OCI-LY1 (cell line): ENCODE data around the gene SYNE1.

Experiments
- H2AFZ ChIP-seq: fragments of 200-600 bp; sonication (generic), shearing (Covaris generic); 2 replicates; pipeline ENCODE4 v1.6.0; 2014; ENCODE audit warnings: antibody characterized with exemption, mild to moderate bottlenecking, low read length
- H3F3A ChIP-seq: fragments of 200-600 bp; sonication (generic), shearing (Covaris generic); 2 replicates; pipeline ENCODE4 v1.6.0; 2014; ENCODE audit warnings: mild to moderate bottlenecking, antibody characterized with exemption, low read length, moderate library complexity; ENCODE audit not compliant: insufficient read depth
- H3K27ac ChIP-seq: fragments of 200-600 bp; sonication (generic); 2 replicates; pipeline ENCODE4 v1.5.1; 2014; ENCODE audit warnings: low read length, mixed run types, mild to moderate bottlenecking, low read depth; ENCODE audit not compliant: poor library complexity, severe bottlenecking
- H3K27me3 ChIP-seq: fragments of 200-600 bp; sonication (generic); 2 replicates; pipeline ENCODE4 v1.6.0; 2014; ENCODE audit warnings: antibody characterized with exemption, mild to moderate bottlenecking, low read length, moderate library complexity; ENCODE audit not compliant: insufficient read depth
- H3K36me3 ChIP-seq: fragments of 200-600 bp; sonication (generic); 2 replicates; pipeline ENCODE4 v1.6.1; 2014; ENCODE audit warnings: mild to moderate bottlenecking, antibody characterized with exemption, low read length, moderate library complexity, mixed read lengths; ENCODE audit not compliant: insufficient read depth
- H3K4me1 ChIP-seq: fragments of 200-600 bp; sonication (generic); 2 replicates; pipeline ENCODE4 v1.5.1; 2014; ENCODE audit warnings: mild to moderate bottlenecking, low read length, moderate library complexity; ENCODE audit not compliant: insufficient read depth, severe bottlenecking
- H3K4me2 ChIP-seq: fragments of 200-600 bp; sonication (generic), shearing (Covaris generic); 2 replicates; pipeline ENCODE4 v1.6.1; 2014; ENCODE audit warnings: low read length
- H3K4me3 ChIP-seq: fragments of 200-600 bp; sonication (generic); 2 replicates; pipeline ENCODE4 v1.5.1; 2014; ENCODE audit warnings: low read length, low read depth, mild to moderate bottlenecking, mixed read lengths; ENCODE audit not compliant: poor library complexity, severe bottlenecking
- H3K79me2 ChIP-seq: fragments of 200-600 bp; shearing (Covaris generic); 2 replicates; pipeline ENCODE4 v1.6.1; 2016; ENCODE audit warnings: mixed run types, low read length, mixed read lengths; ENCODE audit not compliant: insufficient read depth
- H3K9ac ChIP-seq: fragments of 200-600 bp; sonication (generic), shearing (Covaris generic); 2 replicates; pipeline ENCODE4 v1.6.1; 2014; ENCODE audit warnings: mild to moderate bottlenecking, low read length, mixed read lengths
- H3K9me2 ChIP-seq: fragments of 200-600 bp; sonication (generic), shearing (Covaris generic); 2 replicates; pipeline ENCODE4 v1.6.1; 2014; ENCODE audit warnings: low read depth, mild to moderate bottlenecking, low read length, mixed read lengths
- H3K9me3 ChIP-seq: fragments of 200-600 bp; shearing (Covaris generic); 2 replicates; pipeline ENCODE4 v1.6.1; 2014; ENCODE audit warnings: low read length, mixed read lengths
- H4K20me1 ChIP-seq: fragments of 200-600 bp; sonication (generic), shearing (Covaris generic); 2 replicates; pipeline ENCODE4 v1.6.0; 2016; ENCODE audit warnings: mild to moderate bottlenecking, low read length; ENCODE audit not compliant: insufficient read depth
- CTCF ChIP-seq: fragments of 200-600 bp; sonication (generic), shearing (Covaris generic); IDR thresholded peaks from 2 replicates; pipeline ENCODE4 v1.5.1; 2017; ENCODE audit warnings: mild to moderate bottlenecking, antibody characterized with exemption, low read length, moderate library complexity, mixed read lengths
- EZH2 ChIP-seq: fragments of 200-600 bp; sonication (generic), shearing (Covaris generic); IDR thresholded peaks from 2 replicates; pipeline ENCODE4 v1.8.0; 2017; ENCODE audit warnings: borderline replicate concordance, mixed run types, mild to moderate bottlenecking, antibody characterized with exemption, low read length, moderate library complexity, mixed read lengths

The SYNE1 gene

GRCh38 chr6:152290693-152291092 is 346.5 kb downstream of the SYNE1 start:
- TF ChIP-seq EZH2 (no peak), CTCF (no peak)
- H3K4me1 ChIP-seq = no peaks in the 10 kb centered on the region
- H2AFZ ChIP-seq = no peak overlapping the region
- H3F3A ChIP-seq = no peaks in the 10 kb centered on the region
- H3K36me3 ChIP-seq = peaks cover 71% of the 10 kb centered on the region
- no peak overlapping the region for H3K9ac ChIP-seq
- H3K4me3 ChIP-seq = no peak overlapping the region
- no peaks in the 10 kb centered on the region for H3K79me2 ChIP-seq
- H4K20me1 ChIP-seq = no peaks in the 10 kb centered on the region
- H3K9me2 ChIP-seq = no peaks in the 10 kb centered on the region
- no peak overlapping the region for H3K4me2 ChIP-seq
- H3K27ac ChIP-seq = no peak overlapping the region
- H3K27me3 ChIP-seq = no peaks in the 10 kb centered on the region
- H3K9me3 ChIP-seq = no peaks in the 10 kb centered on the region

GRCh38 chr6:152277826-152278329 is 359.3 kb downstream of the SYNE1 start:
- H3K9me2 ChIP-seq = no peaks in the 10 kb centered on the region
- H3K79me2 ChIP-seq = no peaks in the 10 kb centered on the region
- H3F3A ChIP-seq = no peaks in the 10 kb centered on the region
- H3K4me3 ChIP-seq = no peak overlapping the region
- no peaks in the 10 kb centered on the region for H4K20me1 ChIP-seq
- H3K9ac ChIP-seq = no peak overlapping the region
- no peaks in the 10 kb centered on the region for H3K9me3 ChIP-seq
- H3K27ac ChIP-seq = no peak overlapping the region
- no peak overlapping the region for H3K4me2 ChIP-seq
- no peak for TF ChIP-seq EZH2
- H3K4me1 ChIP-seq = no peaks in the 10 kb centered on the region
- peaks cover 47% of the 10 kb centered on the region for H3K36me3 ChIP-seq
- no peaks in the 10 kb centered on the region for H3K27me3 ChIP-seq
- no peak overlapping the region for H2AFZ ChIP-seq

- Histone ChIP-seq H3K36me3 (peaks cover 44% of the 10 kb centered on the region), H4K20me1 (no peaks in the 10 kb centered on the region), H3K9me3 (no peaks in the 10 kb centered on the region), H2AFZ (no peak overlapping the region), H3K4me2 (no peak overlapping the region), H3K27me3 (no peaks in the 10 kb centered on the region), H3K79me2 (no peaks in the 10 kb centered on the region), H3K9me2 (no peaks in the 10 kb centered on the region), H3F3A (no peaks in the 10 kb centered on the region), H3K27ac (no peak overlapping the region), H3K4me1 (no peaks in the 10 kb centered on the region), H3K4me3 (no peak overlapping the region), H3K9ac (no peak overlapping the region)
- no peak for TF ChIP-seq CTCF
- no peak for TF ChIP-seq EZH2
These were observed 363.5 kb downstream of the SYNE1 start for GRCh38 chr6:152273638-152274037.

- H3K4me2 ChIP-seq = no peak overlapping the region
- no peaks in the 10 kb centered on the region for H3K9me2 ChIP-seq
- TF ChIP-seq CTCF (no peak), EZH2 (no peak)
- no peak overlapping the region for H3K4me3 ChIP-seq
- H3K36me3 ChIP-seq = peaks cover 42% of the 10 kb centered on the region
- no peaks in the 10 kb centered on the region for H3K79me2 ChIP-seq
- no peak overlapping the region for H3K27ac ChIP-seq
- no peaks in the 10 kb centered on the region for H3K9me3 ChIP-seq
- no peaks in the 10 kb centered on the region for H3K27me3 ChIP-seq
- H3F3A ChIP-seq = no peaks in the 10 kb centered on the region
- no peak overlapping the region for H2AFZ ChIP-seq
- H4K20me1 ChIP-seq = no peaks in the 10 kb centered on the region
- H3K4me1 ChIP-seq = no peaks in the 10 kb centered on the region
- no peak overlapping the region for H3K9ac ChIP-seq
These were observed 364.2 kb downstream of the SYNE1 start for GRCh38 chr6:152273002-152273401.
